OCI-LY1 (cell line): Measurements from ENCODE around the gene CEP76.

Source experiments
- H2AFZ ChIP-seq: fragments of 200-600 bp; sonication (generic), shearing (Covaris generic); 2 replicates; pipeline ENCODE4 v1.6.0; 2014; ENCODE audit warnings: antibody characterized with exemption, mild to moderate bottlenecking, low read length
- H3F3A ChIP-seq: fragments of 200-600 bp; sonication (generic), shearing (Covaris generic); 2 replicates; pipeline ENCODE4 v1.6.0; 2014; ENCODE audit warnings: mild to moderate bottlenecking, antibody characterized with exemption, low read length, moderate library complexity; ENCODE audit not compliant: insufficient read depth
- H3K27ac ChIP-seq: fragments of 200-600 bp; sonication (generic); 2 replicates; pipeline ENCODE4 v1.5.1; 2014; ENCODE audit warnings: low read length, mixed run types, mild to moderate bottlenecking, low read depth; ENCODE audit not compliant: poor library complexity, severe bottlenecking
- H3K27me3 ChIP-seq: fragments of 200-600 bp; sonication (generic); 2 replicates; pipeline ENCODE4 v1.6.0; 2014; ENCODE audit warnings: antibody characterized with exemption, mild to moderate bottlenecking, low read length, moderate library complexity; ENCODE audit not compliant: insufficient read depth
- H3K36me3 ChIP-seq: fragments of 200-600 bp; sonication (generic); 2 replicates; pipeline ENCODE4 v1.6.1; 2014; ENCODE audit warnings: mild to moderate bottlenecking, antibody characterized with exemption, low read length, moderate library complexity, mixed read lengths; ENCODE audit not compliant: insufficient read depth
- H3K4me1 ChIP-seq: fragments of 200-600 bp; sonication (generic); 2 replicates; pipeline ENCODE4 v1.5.1; 2014; ENCODE audit warnings: mild to moderate bottlenecking, low read length, moderate library complexity; ENCODE audit not compliant: insufficient read depth, severe bottlenecking
- H3K4me2 ChIP-seq: fragments of 200-600 bp; sonication (generic), shearing (Covaris generic); 2 replicates; pipeline ENCODE4 v1.6.1; 2014; ENCODE audit warnings: low read length
- H3K4me3 ChIP-seq: fragments of 200-600 bp; sonication (generic); 2 replicates; pipeline ENCODE4 v1.5.1; 2014; ENCODE audit warnings: low read length, low read depth, mild to moderate bottlenecking, mixed read lengths; ENCODE audit not compliant: poor library complexity, severe bottlenecking
- H3K79me2 ChIP-seq: fragments of 200-600 bp; shearing (Covaris generic); 2 replicates; pipeline ENCODE4 v1.6.1; 2016; ENCODE audit warnings: mixed run types, low read length, mixed read lengths; ENCODE audit not compliant: insufficient read depth
- H3K9ac ChIP-seq: fragments of 200-600 bp; sonication (generic), shearing (Covaris generic); 2 replicates; pipeline ENCODE4 v1.6.1; 2014; ENCODE audit warnings: mild to moderate bottlenecking, low read length, mixed read lengths
- H3K9me2 ChIP-seq: fragments of 200-600 bp; sonication (generic), shearing (Covaris generic); 2 replicates; pipeline ENCODE4 v1.6.1; 2014; ENCODE audit warnings: low read depth, mild to moderate bottlenecking, low read length, mixed read lengths
- H3K9me3 ChIP-seq: fragments of 200-600 bp; shearing (Covaris generic); 2 replicates; pipeline ENCODE4 v1.6.1; 2014; ENCODE audit warnings: low read length, mixed read lengths
- H4K20me1 ChIP-seq: fragments of 200-600 bp; sonication (generic), shearing (Covaris generic); 2 replicates; pipeline ENCODE4 v1.6.0; 2016; ENCODE audit warnings: mild to moderate bottlenecking, low read length; ENCODE audit not compliant: insufficient read depth
- CTCF ChIP-seq: fragments of 200-600 bp; sonication (generic), shearing (Covaris generic); IDR thresholded peaks from 2 replicates; pipeline ENCODE4 v1.5.1; 2017; ENCODE audit warnings: mild to moderate bottlenecking, antibody characterized with exemption, low read length, moderate library complexity, mixed read lengths
- EZH2 ChIP-seq: fragments of 200-600 bp; sonication (generic), shearing (Covaris generic); IDR thresholded peaks from 2 replicates; pipeline ENCODE4 v1.8.0; 2017; ENCODE audit warnings: borderline replicate concordance, mixed run types, mild to moderate bottlenecking, antibody characterized with exemption, low read length, moderate library complexity, mixed read lengths

CEP76 gene, protein sequence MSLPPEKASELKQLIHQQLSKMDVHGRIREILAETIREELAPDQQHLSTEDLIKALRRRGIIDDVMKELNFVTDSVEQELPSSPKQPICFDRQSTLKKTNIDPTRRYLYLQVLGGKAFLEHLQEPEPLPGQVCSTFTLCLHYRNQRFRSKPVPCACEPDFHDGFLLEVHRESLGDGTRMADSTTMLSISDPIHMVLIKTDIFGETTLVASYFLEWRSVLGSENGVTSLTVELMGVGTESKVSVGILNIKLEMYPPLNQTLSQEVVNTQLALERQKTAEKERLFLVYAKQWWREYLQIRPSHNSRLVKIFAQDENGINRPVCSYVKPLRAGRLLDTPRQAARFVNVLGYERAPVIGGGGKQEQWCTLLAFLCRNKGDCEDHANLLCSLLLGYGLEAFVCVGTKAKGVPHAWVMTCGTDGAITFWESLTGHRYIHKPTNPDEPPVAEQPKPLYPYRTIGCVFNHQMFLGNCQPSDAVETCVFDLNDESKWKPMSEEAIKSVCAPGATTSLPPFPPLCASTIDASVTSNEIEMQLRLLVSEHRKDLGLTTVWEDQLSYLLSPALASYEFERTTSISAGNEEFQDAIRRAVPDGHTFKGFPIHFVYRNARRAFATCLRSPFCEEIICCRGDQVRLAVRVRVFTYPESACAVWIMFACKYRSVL

DNA sequence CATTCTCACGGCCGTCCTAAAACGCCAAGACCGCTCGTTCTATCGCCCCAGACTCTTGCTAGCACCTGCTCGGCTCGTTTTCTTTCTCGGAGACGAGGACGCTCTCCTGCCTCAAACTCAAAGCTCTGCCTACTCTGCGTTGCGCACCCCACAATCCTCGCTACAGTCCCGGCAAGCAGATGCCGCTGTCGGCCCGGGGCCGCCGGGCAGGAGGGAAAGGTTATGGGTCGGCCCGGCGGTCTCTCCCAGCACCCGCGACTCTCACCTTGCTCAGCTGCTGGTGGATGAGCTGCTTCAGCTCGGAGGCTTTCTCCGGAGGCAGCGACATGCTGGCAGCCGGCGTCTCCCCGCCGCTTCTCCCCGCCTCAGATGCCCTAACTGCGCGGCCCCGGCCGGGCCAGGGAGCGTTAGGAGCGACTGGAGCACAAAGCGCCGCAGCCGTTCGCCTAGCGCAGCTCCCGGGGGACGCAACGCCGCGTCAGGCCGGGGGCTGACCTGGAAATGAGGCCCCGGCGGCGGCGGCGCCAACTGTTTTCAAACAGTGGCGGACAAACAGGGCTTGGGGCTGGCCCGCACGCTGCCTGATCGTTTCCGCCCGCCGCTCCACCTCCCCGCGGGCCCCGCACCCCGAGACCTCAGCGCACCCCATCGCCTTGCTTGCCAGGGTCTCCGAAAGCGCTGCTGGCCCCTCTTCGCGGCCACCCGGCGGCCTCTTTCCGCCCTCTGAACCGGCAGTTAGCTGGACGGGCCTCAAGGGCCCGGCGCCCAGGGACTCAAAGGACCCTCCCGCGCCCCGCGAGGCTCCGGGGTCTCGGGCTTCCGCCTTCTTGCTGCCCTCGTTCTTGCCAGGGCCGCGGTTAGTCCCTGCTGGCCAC, at the start of gene CEP76, which contains the start of gene PSMG2:
Gene CEP76 (minus strand): TSS at position 503 of the 875 bp plus-strand sequence. CDS start 175 bp downstream, at position 328.
Gene PSMG2 (plus strand): TSS at position 822 of the 875 bp plus-strand sequence. CDS start 66 bp downstream, outside the sequence.
- Histone ChIP-seq H3K27ac (peak within 1 kb of the TSS; percentile 79), H3K9me3 (no peaks in the 10 kb centered on the region), H3K4me3 (peak within 1 kb of the TSS; percentile 80), H2AFZ (peak within 1 kb of the TSS; percentile 11), H4K20me1 (peaks cover 4% of the 10 kb centered on the region; the same call in 1 of the 2 replicates), H3F3A (no peaks in the 10 kb centered on the region), H3K27me3 (no peaks in the 10 kb centered on the region), H3K79me2 (peaks cover 51% of the 10 kb centered on the region), H3K9ac (peak within 1 kb of the TSS; percentile 88), H3K4me1 (peaks cover 32% of the 10 kb centered on the region), H3K9me2 (no peaks in the 10 kb centered on the region), H3K4me2 (peak within 1 kb of the TSS; percentile 70), H3K36me3 (peaks cover 55% of the 10 kb centered on the region)
- no peak for TF ChIP-seq CTCF
- no peak for TF ChIP-seq EZH2

DNA sequence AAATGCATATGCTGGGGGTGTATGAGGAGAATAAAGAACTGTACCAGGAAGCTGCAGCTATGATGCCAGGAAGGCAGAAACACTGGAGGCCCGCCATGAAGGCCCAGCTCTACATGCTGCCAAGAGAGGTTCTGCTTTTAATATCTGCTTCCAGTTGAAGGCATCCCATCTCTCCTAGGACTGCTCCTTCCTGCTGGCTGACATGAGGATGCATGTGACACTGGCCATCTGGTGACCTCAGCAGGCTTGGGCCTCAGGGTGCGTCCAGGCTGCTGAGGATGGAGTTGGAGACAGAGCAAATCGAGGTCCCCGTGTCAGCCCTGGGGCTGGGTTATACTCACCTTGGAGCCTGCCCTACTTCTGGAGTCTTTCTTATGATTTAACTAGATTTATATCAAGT, 49.4 kb upstream of the CEP76 start:
- no peaks in the 10 kb centered on the region for H3K36me3 ChIP-seq
- no peaks in the 10 kb centered on the region for H3F3A ChIP-seq
- H3K9me3 ChIP-seq, result no peaks in the 10 kb centered on the region
- no peak overlapping the region for H3K4me3 ChIP-seq
- H3K9me2 ChIP-seq, result no peaks in the 10 kb centered on the region
- no peak overlapping the region for H3K4me2 ChIP-seq
- H4K20me1 ChIP-seq, result no peaks in the 10 kb centered on the region
- H3K27ac ChIP-seq, result no peak overlapping the region
- H3K27me3 ChIP-seq, result peaks cover 6% of the 10 kb centered on the region; the same call in 1 of the 2 replicates
- TF ChIP-seq EZH2 (no peak), CTCF (no peak)
- H2AFZ ChIP-seq, result no peak overlapping the region
- H3K9ac ChIP-seq, result no peak overlapping the region
- no peaks in the 10 kb centered on the region for H3K79me2 ChIP-seq
- H3K4me1 ChIP-seq, result peaks cover 25% of the 10 kb centered on the region

DNA sequence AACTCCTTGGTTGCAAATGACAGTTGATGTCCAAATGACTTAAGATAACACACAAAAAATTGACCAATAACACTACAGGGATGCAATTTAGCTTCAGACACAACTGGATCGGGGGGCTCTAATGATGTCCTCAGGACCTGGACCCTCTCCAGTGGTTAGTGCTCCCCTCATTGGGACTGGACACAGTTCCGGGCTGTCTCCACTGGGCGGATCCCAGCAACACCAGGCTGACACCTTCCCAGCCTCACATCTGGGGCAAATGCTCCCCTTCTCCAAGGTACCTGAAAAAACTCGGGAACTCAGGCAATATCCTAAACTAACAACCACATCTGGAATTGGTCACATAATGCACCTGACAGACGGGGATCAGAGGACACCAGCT, 49.0 kb upstream of the CEP76 start:
- no peak overlapping the region for H3K4me2 ChIP-seq
- no peaks in the 10 kb centered on the region for H3K9me3 ChIP-seq
- H3K4me3 ChIP-seq, result no peak overlapping the region
- peaks cover 6% of the 10 kb centered on the region; the same call in 1 of the 2 replicates for H3K27me3 ChIP-seq
- H3K9ac ChIP-seq, result no peak overlapping the region
- H3K79me2 ChIP-seq, result no peaks in the 10 kb centered on the region
- no peaks in the 10 kb centered on the region for H3K36me3 ChIP-seq
- no peak overlapping the region for H3K27ac ChIP-seq
- no peak overlapping the region for H2AFZ ChIP-seq
- no peaks in the 10 kb centered on the region for H4K20me1 ChIP-seq
- no peak for TF ChIP-seq EZH2
- TF ChIP-seq CTCF, result no peak
- no peaks in the 10 kb centered on the region for H3F3A ChIP-seq
- H3K4me1 ChIP-seq, result peaks cover 25% of the 10 kb centered on the region
- no peaks in the 10 kb centered on the region for H3K9me2 ChIP-seq
